ENCODE measurements around the gene GOLGA8M. TPM values are rescaled to one million over a fixed set of nuclear protein-coding genes. Genes with fewer than 3 reads are reported as not detected.
"Not testable (repeated sequence)": the region's sequence is repeated elsewhere in the genome, so short reads cannot be mapped to it uniquely, and the experiment has no call there.

The GOLGA8M gene
- polyA plus RNA-seq, 1 donor: 1.8 TPM

DNA sequence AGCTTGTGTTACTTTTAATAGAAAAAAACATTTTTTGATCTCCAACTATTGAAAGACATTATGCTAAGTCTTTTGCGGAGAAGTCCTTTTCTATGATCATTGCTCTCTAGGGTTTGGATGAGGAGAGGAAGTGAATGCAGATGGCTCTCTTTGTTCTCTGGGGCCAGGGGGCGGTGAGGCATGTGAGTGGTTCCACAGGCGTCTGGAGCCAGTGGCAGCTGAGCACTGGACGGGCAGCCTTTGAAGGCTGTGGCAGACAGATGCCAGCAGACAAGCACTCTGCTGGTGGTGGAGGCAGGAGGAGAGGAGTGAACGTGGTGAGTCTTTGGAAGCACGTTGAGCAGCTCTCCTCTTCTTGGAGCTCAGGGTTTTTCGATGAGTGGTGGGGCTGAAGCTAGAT lies 51.5 kb downstream of the GOLGA8M start:
- not testable (repeated sequence) for DNase-seq (ENCODE audit: low read depth)

DNA sequence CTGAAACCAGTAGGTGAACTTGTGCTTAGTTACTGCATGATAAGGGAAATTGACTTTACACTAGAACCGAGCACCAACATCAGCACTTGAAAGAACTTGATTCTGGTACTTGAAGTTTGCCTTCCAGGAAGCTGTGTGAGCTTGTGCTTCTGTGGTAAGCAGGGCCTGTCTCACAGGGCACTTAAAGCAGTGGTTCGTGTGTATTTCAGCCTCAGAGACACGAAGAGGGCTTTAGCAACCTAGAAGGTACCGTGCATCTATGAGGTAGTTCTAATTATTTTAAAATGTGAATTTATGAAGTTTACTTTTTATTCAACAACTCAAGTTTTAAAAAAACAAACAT lies 56.2 kb downstream of the GOLGA8M start:
- not testable (repeated sequence) for DNase-seq (ENCODE audit: low read depth)

- not testable (repeated sequence) for DNase-seq (ENCODE audit: low read depth)
Observed at GRCh38 chr15:28655329-28656017, 56.7 kb downstream of the GOLGA8M start.

GRCh38 chr15:28654194-28654593 lies 58.0 kb downstream of the GOLGA8M start:
- DNase-seq (ENCODE audit: low read depth): not testable (repeated sequence)

GRCh38 chr15:28652538-28652937 lies 59.7 kb downstream of the GOLGA8M start:
- not testable (repeated sequence) for DNase-seq (ENCODE audit: low read depth)

Other genes with a start within 250 kb of the GOLGA8M start
- 0.13 TPM for gene GOLGA8G, start 179.4 kb downstream of the GOLGA8M start, polyA plus RNA-seq (ENCODE audit: insufficient read length)
- gene GOLGA6L25, start 158.9 kb downstream of the GOLGA8M start, polyA plus RNA-seq (ENCODE audit: insufficient read length): not detected
- gene GOLGA6L7, start 136.2 kb upstream of the GOLGA8M start, polyA plus RNA-seq (ENCODE audit: insufficient read length): 0.15 TPM
- 3.9 TPM for gene APBA2, start 173.6 kb upstream of the GOLGA8M start, polyA plus RNA-seq (ENCODE audit: insufficient read length)